IMR-90 (cell line): Measurements from ENCODE around the gene SAMD8. TPM values are rescaled to one million over a fixed set of nuclear protein-coding genes. Genes with fewer than 3 reads are reported as not detected.

Source experiments
- ATAC-seq: fragments of 200-7000 bp; cut with Tn5 transposase; 2 replicates; pipeline ENCODE4 v1.9.1; 2020; ENCODE audit warnings: low read depth, mild to moderate bottlenecking, moderate library complexity
- BruUV-seq: library from RNA; stranded (reverse); fragments of 400-500 nt; replicated peaks from 2 replicates; lab custom pipeline; 2021; lab: Mats Ljungman, UMichigan
- CTCF ChIA-PET: fragments of 300-600 bp; formaldehyde crosslinking; extraction: SDS; loops from one replicate; lab custom pipeline; 2021; ENCODE audit warnings: antibody characterized with exemption; lab: Yijun Ruan, JAX
- POLR2A ChIA-PET: fragments of 300-600 bp; sonication (Branson Sonifier 250); formaldehyde crosslinking; loops from one replicate; lab custom pipeline; 2022; ENCODE audit warnings: antibody characterized with exemption; ENCODE audit not compliant: unreplicated experiment; lab: Charles Lee
- DNase-seq: peaks from one replicate; pipeline ENCODE4 v3.0.0; 2013
- H2AFZ ChIP-seq: replicated peaks from 2 replicates; pipeline ENCODE3; 2013; ENCODE audit warnings: low read length, mild to moderate bottlenecking; ENCODE audit not compliant: poor library complexity
- H2AK5ac ChIP-seq: 2 replicates; pipeline ENCODE4 v1.6.1; 2013; ENCODE audit warnings: low read depth, low read length, inconsistent platforms
- H2AK9ac ChIP-seq: replicated peaks from 2 replicates; pipeline ENCODE3; 2013; ENCODE audit warnings: mild to moderate bottlenecking, low read depth, low read length, moderate library complexity; ENCODE audit not compliant: poor library complexity
- H2BK120ac ChIP-seq: 2 replicates; pipeline ENCODE4 v1.6.1; 2013; ENCODE audit warnings: low read depth, low read length, inconsistent platforms
- H2BK15ac ChIP-seq: 3 replicates; pipeline ENCODE4 v1.6.1; 2013; ENCODE audit warnings: low read depth, low read length, inconsistent platforms
- H2BK20ac ChIP-seq: 2 replicates; pipeline ENCODE4 v1.6.1; 2013; ENCODE audit warnings: low read depth, mild to moderate bottlenecking, inconsistent platforms, low read length, moderate library complexity
- H2BK5ac ChIP-seq: 2 replicates; pipeline ENCODE4 v1.6.1; 2013; ENCODE audit warnings: mild to moderate bottlenecking, low read depth, low read length, inconsistent platforms; ENCODE audit not compliant: poor library complexity, severe bottlenecking
- H3K14ac ChIP-seq: replicated peaks from 2 replicates; pipeline ENCODE4 v1.6.1; 2013; ENCODE audit warnings: low read depth, low read length, inconsistent platforms
- H3K18ac ChIP-seq: 2 replicates; pipeline ENCODE4 v1.6.1; 2013; ENCODE audit warnings: low read depth, low read length, control low read depth
- H3K23ac ChIP-seq: 2 replicates; pipeline ENCODE4 v1.6.1; 2013; ENCODE audit warnings: low read depth, low read length, inconsistent platforms
- H3K27ac ChIP-seq: 2 replicates; pipeline ENCODE4 v1.5.1; 2013; ENCODE audit warnings: mild to moderate bottlenecking, control low read depth, low read length; ENCODE audit not compliant: insufficient read depth
- H3K27me3 ChIP-seq: 2 replicates; pipeline ENCODE4 v1.6.1; 2013; ENCODE audit warnings: low read length; ENCODE audit not compliant: control insufficient read depth, insufficient read depth
- H3K36me3 ChIP-seq: 2 replicates; pipeline ENCODE4 v1.6.1; 2013; ENCODE audit warnings: low read length, mixed read lengths; ENCODE audit not compliant: control insufficient read depth, insufficient read depth
- H3K4ac ChIP-seq: 2 replicates; pipeline ENCODE4 v1.6.1; 2013; ENCODE audit warnings: low read depth, low read length, inconsistent platforms
- H3K4me1 ChIP-seq: 2 replicates; pipeline ENCODE4 v1.6.1; 2013; ENCODE audit warnings: low read length, mixed read lengths; ENCODE audit not compliant: control insufficient read depth, insufficient read depth
- H3K4me2 ChIP-seq: 2 replicates; pipeline ENCODE4 v1.6.1; 2013; ENCODE audit warnings: low read depth, mild to moderate bottlenecking, control low read depth, low read length, moderate library complexity
- H3K4me3 ChIP-seq: 2 replicates; pipeline ENCODE4 v1.5.1; 2013; ENCODE audit warnings: low read depth, mild to moderate bottlenecking, control low read depth, low read length, moderate library complexity; ENCODE audit not compliant: insufficient read depth
- H3K56ac ChIP-seq: 2 replicates; pipeline ENCODE4 v1.6.1; 2013; ENCODE audit warnings: low read length, inconsistent platforms; ENCODE audit not compliant: insufficient read depth; ENCODE audit errors: extremely low read depth
- H3K79me1 ChIP-seq, 2 experiments: 2 replicates each; pipeline ENCODE4 v1.6.1; 2013; ENCODE audit warnings: low read length in 2 of 2, inconsistent platforms in 1 of 2, low read depth in 1 of 2
- H3K9ac ChIP-seq: 2 replicates; pipeline ENCODE4 v1.6.1; 2013; ENCODE audit warnings: low read depth, low read length, control low read depth
- H3K9me1 ChIP-seq: 2 replicates; pipeline ENCODE4 v1.6.1; 2013; ENCODE audit warnings: low read length, inconsistent platforms; ENCODE audit not compliant: insufficient read depth
- H3K9me3 ChIP-seq: 2 replicates; pipeline ENCODE4 v1.6.1; 2013; ENCODE audit warnings: low read length; ENCODE audit not compliant: control insufficient read depth, insufficient read depth
- H4K20me1 ChIP-seq: 2 replicates; pipeline ENCODE4 v1.6.1; 2013; ENCODE audit warnings: low read length, inconsistent platforms; ENCODE audit not compliant: insufficient read depth
- H4K5ac ChIP-seq: 2 replicates; pipeline ENCODE4 v1.6.1; 2013; ENCODE audit warnings: mild to moderate bottlenecking, low read depth, low read length, control low read depth
- H4K8ac ChIP-seq, 2 experiments: 2 replicates each; pipeline ENCODE4 v1.6.1; 2013; ENCODE audit warnings: low read depth in 2 of 2, low read length in 2 of 2, control low read depth in 1 of 2, inconsistent platforms in 1 of 2
- H4K91ac ChIP-seq: 2 replicates; pipeline ENCODE4 v1.6.1; 2013; ENCODE audit warnings: low read depth, low read length, inconsistent platforms; ENCODE audit not compliant: insufficient read depth
- BHLHE40 ChIP-seq: fragments of 150-350 bp; IDR thresholded peaks from 2 replicates; pipeline ENCODE4 v1.6.1; 2016; ENCODE audit warnings: mild to moderate bottlenecking, low read depth, low read length
- CEBPB ChIP-seq: IDR thresholded peaks from 2 replicates; pipeline ENCODE4 v1.6.1; 2012; ENCODE audit warnings: low read depth, low read length, improper control_type of control experiment
- CHD1 ChIP-seq: IDR thresholded peaks from 2 replicates; pipeline ENCODE4 v1.6.1; 2012; ENCODE audit warnings: low read depth, low read length, improper control_type of control experiment
- CTCF ChIP-seq: conservative IDR thresholded peaks from 2 replicates; pipeline ENCODE4 v1.5.1; 2012; ENCODE audit warnings: mild to moderate bottlenecking, low read depth, low read length, improper control_type of control experiment
- ELK1 ChIP-seq: fragments of 150-350 bp; IDR thresholded peaks from 2 replicates; pipeline ENCODE4 v1.6.1; 2016; ENCODE audit warnings: low read depth, mild to moderate bottlenecking, low read length, moderate library complexity, borderline replicate concordance
- MAZ ChIP-seq: IDR thresholded peaks from 2 replicates; pipeline ENCODE4 v1.6.1; 2012; ENCODE audit warnings: low read depth, mild to moderate bottlenecking, low read length, improper control_type of control experiment, moderate library complexity, borderline replicate concordance
- MXI1 ChIP-seq: IDR thresholded peaks from 2 replicates; pipeline ENCODE4 v1.6.1; 2012; ENCODE audit warnings: low read depth, mild to moderate bottlenecking, low read length, moderate library complexity, borderline replicate concordance
- POLR2A ChIP-seq: IDR thresholded peaks from 2 replicates; pipeline ENCODE4 v1.6.1; 2012; ENCODE audit warnings: mild to moderate bottlenecking, low read depth, low read length
- RAD21 ChIP-seq: IDR thresholded peaks from 2 replicates; pipeline ENCODE4 v1.6.1; 2012; ENCODE audit warnings: low read length, improper control_type of control experiment
- RCOR1 ChIP-seq: IDR thresholded peaks from 2 replicates; pipeline ENCODE4 v1.6.1; 2012; ENCODE audit warnings: mild to moderate bottlenecking, low read length, improper control_type of control experiment; ENCODE audit not compliant: insufficient replicate concordance
- RFX5 ChIP-seq: IDR thresholded peaks from 2 replicates; pipeline ENCODE4 v1.8.0; 2012; ENCODE audit warnings: low read depth, mild to moderate bottlenecking, low read length, moderate library complexity
- USF2 ChIP-seq: fragments of 150-350 bp; IDR thresholded peaks from 2 replicates; pipeline ENCODE4 v1.6.1; 2017; ENCODE audit warnings: mild to moderate bottlenecking, antibody characterized with exemption, low read length, low read depth
- WGBS, 2 experiments: methylation state at CpG; one replicate each; pipeline versions ENCODE4 v1.1.5 to v1.1.7; 2013; ENCODE audit warnings: missing lambda C conversion rate in 2 of 2; ENCODE audit not compliant: insufficient read length in 1 of 2; ENCODE audit errors: extremely low coverage in 2 of 2; 5-methylcytosine and 5-hydroxymethylcytosine counted together
- dilution Hi-C: fragments of 300-500 bp; cut with HindIII; formaldehyde crosslinking; loops from one replicate; pipeline ENCODE4 v1.14.3; 2018; ENCODE audit warnings: low sequenced_read_pairs; ENCODE audit not compliant: unreplicated experiment
- in situ Hi-C: fragments of 300-500 bp; cut with MboI; formaldehyde crosslinking; loops from 3 replicates; pipeline ENCODE4 v1.14.3; 2019; ENCODE audit warnings: low sequenced_read_pairs, inconsistent platforms, mixed read lengths
- intact Hi-C: fragments of 100-400 bp; cut with micrococcal nuclease; formaldehyde crosslinking; loops from 2 replicates; pipeline ENCODE4 v1.10.0; 2022
- polyA plus RNA-seq, 3 experiments: library from polyadenylated mRNA; depleted of rRNA; stranded (reverse); fragments of >200 nt; gene quantifications; 2 replicates each; pipeline ENCODE4 v1.2.3, GENCODE V29; 2012; ENCODE audit warnings: low replicate concordance in 1 of 3
- total RNA-seq: library from RNA; depleted of rRNA; stranded (reverse); fragments of >200 nt; gene quantifications from 2 replicates; pipeline ENCODE4 v1.2.3, GENCODE V29; 2012

Gene SAMD8
- total and polyA plus RNA-seq, 2 of the 4 experiments (the other 2 are of a cell fraction): 10.1 to 28.7 TPM

- H4K5ac ChIP-seq: no peak overlapping the region
- WGBS, 2 experiments: no CpG with 5 or more reads among the region's 2 CpGs
- H3K9me3 ChIP-seq: no peaks in the 10 kb centered on the region
- dilution Hi-C loops (no loop called here), in situ Hi-C loops (no loop called here), intact Hi-C loops (no loop called here)
- no TSS peak for BruUV-seq
- no peak overlapping the region for H2BK15ac ChIP-seq
- ChIA-PET POLR2A (no interaction called here), CTCF (interaction anchor here (0.5 kb wide), 1 partner anchor 399 kb away, joined by 3 read pairs; no protein-coding TSS in a partner anchor)
- no peak overlapping the region for H2AK9ac ChIP-seq
- H3K18ac ChIP-seq: no peak overlapping the region
- no peak overlapping the region for H3K14ac ChIP-seq
- H4K20me1 ChIP-seq: no peaks in the 10 kb centered on the region
- H2BK120ac ChIP-seq: no peak overlapping the region
- H3K4me1 ChIP-seq: no peaks in the 10 kb centered on the region
- no peak overlapping the region for H2BK20ac ChIP-seq
- H3K9me1 ChIP-seq: no peaks in the 10 kb centered on the region
- no peak overlapping the region for H4K8ac ChIP-seq
- ATAC-seq (no peak), DNase-seq (no peak)
- TF ChIP-seq CHD1 (no peak), CTCF (no peak), RFX5 (no peak), USF2 (no peak), RAD21 (no peak), MXI1 (no peak), ELK1 (no peak), POLR2A (no peak), MAZ (no peak), CEBPB (no peak), BHLHE40 (no peak), RCOR1 (no peak)
- no peak overlapping the region for H3K23ac ChIP-seq
- H3K36me3 ChIP-seq: no peaks in the 10 kb centered on the region
- H3K27ac ChIP-seq: no peak overlapping the region
- H4K91ac ChIP-seq: no peak overlapping the region
- H3K4me2 ChIP-seq: no peak overlapping the region
- H2AK5ac ChIP-seq: no peak overlapping the region
- H3K4ac ChIP-seq: no peak overlapping the region
- H3K56ac ChIP-seq: no peak overlapping the region
- no peak overlapping the region for H2AFZ ChIP-seq
- no peaks in the 10 kb centered on the region for H3K27me3 ChIP-seq
- H2BK5ac ChIP-seq: no peak overlapping the region
- no peak overlapping the region for H3K9ac ChIP-seq
- no peak overlapping the region for H3K4me3 ChIP-seq
- H3K79me1 ChIP-seq: no peaks in the 10 kb centered on the region
Measured at GRCh38 chr10:75074711-75075445, 36.6 kb upstream of the SAMD8 start.
